Heart left ventricle (tissue), 16 donors: ENCODE results near the gene PREX1. TPM values are rescaled to one million over a fixed set of nuclear protein-coding genes. Genes with fewer than 3 reads are reported as not detected.
A peak's percentile ranks its signal among the peaks of the same experiment; 100 is the strongest.

ENCODE experiments used
- ATAC-seq, 4 donors: fragments of 200-7000 bp; cut with Tn5 transposase; one replicate each; pipeline ENCODE4 v1.9.1; 2020 to 2022; ENCODE audit warnings: moderate library complexity in 4 of 4, mild to moderate bottlenecking in 3 of 4, moderate number of reproducible peaks in 1 of 4
- DNase-seq, 5 donors: peaks; one replicate each; pipeline ENCODE4 v3.0.0-alpha.2; 2020
- H3K27ac ChIP-seq, 12 donors: fragments of 200-600 bp; sonication (generic) in 4 of 12; one replicate each; pipeline versions ENCODE4 v1.5.0 to v1.8.0; 2016 to 2022; ENCODE audit warnings: mild to moderate bottlenecking in 2 of 12
- H3K27me3 ChIP-seq, 9 donors: fragments of 200-600 bp; sonication (generic) in 2 of 9; one replicate each; pipeline versions ENCODE4 v1.5.1 to v1.8.0; 2016 to 2022; ENCODE audit warnings: mild to moderate bottlenecking in 3 of 9
- H3K36me3 ChIP-seq, 9 donors: fragments of 200-600 bp; sonication (generic) in 2 of 9; one replicate each; pipeline versions ENCODE4 v1.5.0 to v1.8.0; 2018 to 2022; ENCODE audit warnings: mild to moderate bottlenecking in 2 of 9
- H3K4me1 ChIP-seq, 12 donors: fragments of 200-600 bp; sonication (generic) in 4 of 12; one replicate each; pipeline versions ENCODE4 v1.5.0 to v1.8.0; 2016 to 2022; ENCODE audit warnings: mild to moderate bottlenecking in 3 of 12
- H3K4me3 ChIP-seq, 12 donors: fragments of 200-600 bp; sonication (generic) in 4 of 12; one replicate each; pipeline versions ENCODE4 v1.5.0 to v1.8.0; 2017 to 2022; ENCODE audit warnings: mild to moderate bottlenecking in 9 of 12, moderate library complexity in 4 of 12
- H3K9me3 ChIP-seq, 12 donors: fragments of 200-600 bp; sonication (generic) in 4 of 12; one replicate each; pipeline versions ENCODE4 v1.5.0 to v1.8.0; 2016 to 2022; ENCODE audit warnings: mild to moderate bottlenecking in 1 of 12
- CTCF ChIP-seq, 12 donors: fragments of 200-600 bp; sonication (generic) in 4 of 12; IDR thresholded peaks; one replicate each; pipeline versions ENCODE4 v1.5.0 to v1.8.0; 2018 to 2022; ENCODE audit warnings: antibody characterized with exemption in 12 of 12, mild to moderate bottlenecking in 5 of 12
- POLR2A ChIP-seq, 2 donors: fragments of 450-650 bp; IDR thresholded peaks; one replicate each; pipeline ENCODE4 v1.6.1; 2017; ENCODE audit warnings: antibody characterized with exemption in 2 of 2, mild to moderate bottlenecking in 2 of 2, moderate library complexity in 2 of 2
- WGBS, 4 donors: extraction: QIAGEN DNeasy Blood & Tissue Kit in 2 of 4; methylation state at CpG; one replicate each; pipeline versions ENCODE4 v1.1.5 to v1.1.7; 2013 to 2018; 5-methylcytosine and 5-hydroxymethylcytosine counted together
- intact Hi-C, 10 donors: fragments of 100-400 bp; cut with DNase I; formaldehyde crosslinking; loops; one replicate each; pipeline versions ENCODE4 v1.11.1 to v1.14.2; 2022
- polyA plus RNA-seq, 2 donors: library from polyadenylated mRNA; stranded (reverse); fragments of 200-250 nt; gene quantifications; one replicate each; pipeline ENCODE4 v1.2.3, GENCODE V29; 2013
- total RNA-seq, 9 donors: library from RNA; depleted of rRNA in 2 of 9; stranded (reverse); fragments of >200 nt in 2 of 9; fragmentation: NEBNext Ultra II Directional in 3 of 9; extraction: Animal tissue kit (Norgen Biotek cat#: 25700) in 3 of 9; gene quantifications; one replicate each; pipeline versions ENCODE4 v1.1.0 to v1.2.4, GENCODE V29; 2016 to 2023
- donor health status: ischemic (EF 13 %, LVEDD 7.1; RV severe dilation, severe dysfunction).
- donor health status: healthy with polysubstance abuse.
- donor health status: DM: no; HTN: yes; CAD: no.
- donor health status: DM: no; HTN: no; CAD: no.
- donor health status: ischemic (EF 25% LVEDD 6.9; RV normal size, moderate dysfunction).
- donor health status: ischemic (EF 25% LVEDD 5.7; RV mildly dilated, moderate dysfunction).
- donor health status: healthy.
- donor health status: DM: yes; HTN: yes; CAD: no.
- donor health status: ischemic (EF 35%, LVEDD 5.7; RV mildly dilated, moderate dysfunction).
- donor health status: nonischemic (EF 11% LVEDD 7.7; RV severe dilation, severe dysfunction).
- donor health status: DM: yes; HTN: yes; CAD: no.
- donor health status: PGD.
- donor health status: ischemic (EF 29% LVEDD 5.4; RV normal size, mild dysfunction).
- donor health status: nonischemic (EF 23%, LVEDD 6.1; RV moderate dilation, normal function).

Gene PREX1
- total and polyA plus RNA-seq, 11 donors, result 7.2 to 41.5 (median 11.9) TPM

GRCh38 chr20:48819821-48820648 lies 7.8 kb downstream of the PREX1 start:
- H3K9me3 ChIP-seq, result no peaks in the 10 kb centered on the region
- ATAC-seq (no peak), DNase-seq (no peak)
- no peak for TF ChIP-seq CTCF (IDR thresholded peaks at IDR 0.05)
- TF ChIP-seq POLR2A (IDR thresholded peaks at IDR 0.05), result no peak
- peak overlapping the region in 1 of 12 donors; percentile 30 for H3K4me3 ChIP-seq
- intact Hi-C loops, result loop anchor here in 6 of 10 donors (5.0 to 10.0 kb wide), 4 partner anchors 85 to 165 kb away; no protein-coding TSS in a partner anchor
- peak overlapping the region in 1 of 12 donors; percentile 91 for H3K27ac ChIP-seq
- peaks cover 0 to 100% (median 10%) of the 10 kb centered on the region in 12 donors for H3K4me1 ChIP-seq
- H3K27me3 ChIP-seq, result no peaks in the 10 kb centered on the region
- WGBS, 4 donors, result 65 to 73% (median 68%) methylated on average over 14 to 15 of the region's 15 CpGs
- peaks cover 0 to 27% (median 0%) of the 10 kb centered on the region in 9 donors for H3K36me3 ChIP-seq

DNA sequence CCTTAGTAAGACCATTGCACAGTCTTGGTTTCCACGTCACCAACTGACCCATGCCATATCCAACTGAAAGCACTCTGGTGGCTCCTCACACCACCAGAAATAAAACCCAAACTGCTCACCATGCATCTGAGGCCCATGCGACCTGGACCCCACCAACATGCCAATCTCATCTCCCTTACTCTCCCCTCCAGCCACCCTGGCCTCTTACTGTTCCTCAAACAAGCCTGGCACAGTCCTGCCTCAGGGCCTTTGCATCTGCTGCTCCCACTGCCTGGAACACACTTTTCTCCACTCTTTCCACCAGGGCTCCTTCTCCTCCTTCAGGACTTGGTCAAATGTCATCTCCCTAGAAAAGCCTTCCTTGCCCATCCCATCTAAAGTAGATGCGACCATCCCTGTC lies 8.7 kb downstream of the PREX1 start:
- no peak for ATAC-seq
- H3K4me1 ChIP-seq, result peaks cover 0 to 94% (median 5%) of the 10 kb centered on the region in 12 donors
- intact Hi-C loops, result no loop called here
- no peak for TF ChIP-seq CTCF (IDR thresholded peaks at IDR 0.05)
- no peak for TF ChIP-seq POLR2A (IDR thresholded peaks at IDR 0.05)
- 90 to 98% (median 93%) methylated on average over 3 of the region's 3 CpGs for WGBS, 4 donors
- peak overlapping the region in 1 of 12 donors; percentile 91 for H3K27ac ChIP-seq
- no peaks in the 10 kb centered on the region for H3K9me3 ChIP-seq
- no peaks in the 10 kb centered on the region for H3K27me3 ChIP-seq
- no peak overlapping the region for H3K4me3 ChIP-seq
- no peak for DNase-seq
- peaks cover 0 to 27% (median 0%) of the 10 kb centered on the region in 9 donors for H3K36me3 ChIP-seq

DNA sequence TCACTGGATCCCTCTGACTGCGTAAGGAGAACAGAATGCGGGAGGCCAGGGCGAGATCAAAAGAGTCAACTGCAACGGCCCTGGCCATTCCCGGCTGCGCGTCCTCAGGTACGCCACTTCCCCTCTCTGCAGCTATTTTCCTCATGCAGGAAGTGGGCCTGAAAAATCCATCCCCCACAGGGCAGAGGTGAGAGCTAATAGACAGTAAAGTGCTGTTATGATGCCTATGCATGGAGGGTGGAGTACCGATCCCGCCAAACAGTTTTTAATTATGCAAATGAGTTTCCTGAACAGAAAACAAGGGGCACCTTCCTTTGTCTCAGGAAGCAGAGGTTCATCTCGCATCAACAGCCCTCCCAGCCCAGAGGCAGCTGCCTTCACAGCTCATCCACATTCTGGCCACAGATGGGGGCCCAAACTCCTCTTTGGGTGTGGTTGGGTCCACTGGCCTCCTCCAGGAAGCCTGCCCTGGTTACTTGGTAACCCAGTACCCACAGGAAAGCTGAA lies 9.3 kb downstream of the PREX1 start:
- intact Hi-C loops, result no loop called here
- Histone ChIP-seq H3K36me3 (peaks cover 0 to 27% (median 0%) of the 10 kb centered on the region in 9 donors), H3K27ac (peak overlapping the region in 1 of 12 donors; percentile 91), H3K4me1 (peaks cover 0 to 94% (median 4%) of the 10 kb centered on the region in 12 donors), H3K4me3 (peak overlapping the region in 1 of 12 donors; percentile 15), H3K9me3 (no peaks in the 10 kb centered on the region), H3K27me3 (no peaks in the 10 kb centered on the region)
- TF ChIP-seq POLR2A (IDR thresholded peaks at IDR 0.05), result no peak
- no peak for TF ChIP-seq CTCF (IDR thresholded peaks at IDR 0.05)
- DNase-seq, result no peak
- WGBS, 4 donors, result 53 to 71% (median 54%) methylated on average over 11 of the region's 11 CpGs
- no peak for ATAC-seq

GRCh38 chr20:48818031-48818370 lies 9.8 kb downstream of the PREX1 start:
- ATAC-seq, result no peak
- no peaks in the 10 kb centered on the region for H3K9me3 ChIP-seq
- WGBS, 4 donors, result 83 to 94% (median 91%) methylated on average over 7 of the region's 7 CpGs
- no peak for TF ChIP-seq CTCF (IDR thresholded peaks at IDR 0.05)
- no peak for TF ChIP-seq POLR2A (IDR thresholded peaks at IDR 0.05)
- H3K36me3 ChIP-seq, result peaks cover 0 to 27% (median 0%) of the 10 kb centered on the region in 9 donors
- peak overlapping the region in 1 of 12 donors; percentile 91 for H3K27ac ChIP-seq
- DNase-seq, result no peak
- peak overlapping the region in 1 of 12 donors; percentile 15 for H3K4me3 ChIP-seq
- H3K4me1 ChIP-seq, result peaks cover 0 to 94% (median 5%) of the 10 kb centered on the region in 12 donors
- intact Hi-C loops, result no loop called here
- H3K27me3 ChIP-seq, result no peaks in the 10 kb centered on the region
